Parathyroid adenoma (tissue), 2 donors: ENCODE measurements around the gene TEKT5.

Experiments
- H2AFZ ChIP-seq: fragments of 300-600 bp; sonication (generic); one replicate; pipeline ENCODE4 v1.7.0; 2017; ENCODE audit warnings: antibody characterized with exemption, mild to moderate bottlenecking
- H3K27ac ChIP-seq: fragments of 300-600 bp; sonication (generic); one replicate; pipeline ENCODE4 v1.7.0; 2017
- H3K27me3 ChIP-seq: fragments of 300-600 bp; sonication (generic); one replicate; pipeline ENCODE4 v1.7.0; 2017; ENCODE audit warnings: low read length; ENCODE audit not compliant: control insufficient read depth, insufficient read depth
- H3K36me3 ChIP-seq: fragments of 300-600 bp; sonication (generic); one replicate; pipeline ENCODE4 v1.7.0; 2017; ENCODE audit warnings: low read length; ENCODE audit not compliant: control insufficient read depth, insufficient read depth
- H3K4me1 ChIP-seq: fragments of 300-600 bp; sonication (generic); one replicate; pipeline ENCODE4 v1.7.0; 2017; ENCODE audit warnings: control low read depth
- H3K4me2 ChIP-seq: fragments of 300-600 bp; sonication (generic); one replicate; pipeline ENCODE4 v1.7.0; 2017; ENCODE audit warnings: low read length
- H3K4me3 ChIP-seq: fragments of 300-600 bp; sonication (generic); one replicate; pipeline ENCODE4 v1.7.0; 2017; ENCODE audit warnings: low read depth, low read length
- H3K79me2 ChIP-seq: fragments of 300-600 bp; sonication (generic); one replicate; pipeline ENCODE4 v1.7.0; 2017; ENCODE audit warnings: control low read depth
- H3K9ac ChIP-seq: fragments of 300-600 bp; sonication (generic); one replicate; pipeline ENCODE4 v1.7.0; 2017; ENCODE audit warnings: mild to moderate bottlenecking
- H3K9me3 ChIP-seq: fragments of 300-600 bp; sonication (generic); one replicate; pipeline ENCODE4 v1.7.0; 2017; ENCODE audit warnings: low read length; ENCODE audit not compliant: control insufficient read depth
- TF ChIP-seq, protein P1 (sequence below): fragments of 300-600 bp; sonication (generic); IDR thresholded peaks from one replicate; pipeline ENCODE4 v1.7.0; 2017; ENCODE audit warnings: antibody characterized with exemption, mild to moderate bottlenecking
- donor health status: primary hyperparathyroidism.

Gene TEKT5

DNA sequence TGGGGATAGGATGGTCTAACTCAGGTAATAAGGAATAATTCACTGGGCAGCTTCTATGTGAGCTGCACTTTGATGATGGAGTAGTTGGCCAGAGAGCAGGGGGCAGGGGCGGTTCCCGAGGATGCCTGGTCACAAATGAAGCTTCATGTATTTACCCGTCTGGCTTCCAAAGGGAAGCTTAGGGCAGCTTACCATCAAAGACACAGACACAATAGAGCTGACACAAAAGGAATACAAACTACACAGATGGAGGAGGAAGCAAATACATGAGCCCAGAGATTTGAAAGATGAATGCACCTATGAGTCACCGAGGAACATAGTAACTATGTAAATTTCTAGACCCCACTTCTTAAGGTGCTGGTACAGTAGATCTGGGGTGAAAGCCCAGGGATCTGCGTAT is 105.6 kb downstream of the TEKT5 start:
- Histone ChIP-seq H3K9ac (no peak overlapping the region), H3K36me3 (no peaks in the 10 kb centered on the region), H3K4me1 (no peaks in the 10 kb centered on the region), H3K4me2 (no peak overlapping the region), H3K9me3 (no peaks in the 10 kb centered on the region), H3K27ac (no peak overlapping the region), H3K79me2 (no peaks in the 10 kb centered on the region), H3K27me3 (no peaks in the 10 kb centered on the region), H2AFZ (no peak overlapping the region), H3K4me3 (no peak overlapping the region)
- TF ChIP-seq, protein P1, sequence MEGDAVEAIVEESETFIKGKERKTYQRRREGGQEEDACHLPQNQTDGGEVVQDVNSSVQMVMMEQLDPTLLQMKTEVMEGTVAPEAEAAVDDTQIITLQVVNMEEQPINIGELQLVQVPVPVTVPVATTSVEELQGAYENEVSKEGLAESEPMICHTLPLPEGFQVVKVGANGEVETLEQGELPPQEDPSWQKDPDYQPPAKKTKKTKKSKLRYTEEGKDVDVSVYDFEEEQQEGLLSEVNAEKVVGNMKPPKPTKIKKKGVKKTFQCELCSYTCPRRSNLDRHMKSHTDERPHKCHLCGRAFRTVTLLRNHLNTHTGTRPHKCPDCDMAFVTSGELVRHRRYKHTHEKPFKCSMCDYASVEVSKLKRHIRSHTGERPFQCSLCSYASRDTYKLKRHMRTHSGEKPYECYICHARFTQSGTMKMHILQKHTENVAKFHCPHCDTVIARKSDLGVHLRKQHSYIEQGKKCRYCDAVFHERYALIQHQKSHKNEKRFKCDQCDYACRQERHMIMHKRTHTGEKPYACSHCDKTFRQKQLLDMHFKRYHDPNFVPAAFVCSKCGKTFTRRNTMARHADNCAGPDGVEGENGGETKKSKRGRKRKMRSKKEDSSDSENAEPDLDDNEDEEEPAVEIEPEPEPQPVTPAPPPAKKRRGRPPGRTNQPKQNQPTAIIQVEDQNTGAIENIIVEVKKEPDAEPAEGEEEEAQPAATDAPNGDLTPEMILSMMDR, result no peak

DNA sequence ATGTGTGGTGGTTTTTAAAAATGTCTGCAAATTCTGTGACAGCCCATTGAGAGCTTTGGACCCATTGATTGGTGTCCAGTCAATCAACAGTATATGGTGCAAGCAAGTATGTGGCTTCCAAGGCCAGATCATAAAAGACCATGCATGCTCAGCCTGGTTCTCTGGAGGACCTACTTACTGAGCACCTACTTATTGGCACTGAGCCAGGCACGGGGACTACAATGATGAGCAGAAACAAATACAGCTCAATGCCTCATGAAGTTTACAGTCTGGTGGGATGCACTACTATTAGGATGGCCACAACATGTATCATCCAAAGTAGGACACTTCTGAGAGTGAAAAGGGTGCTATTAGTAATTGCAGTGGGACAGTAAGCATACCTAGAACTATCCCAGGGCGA is 107.1 kb downstream of the TEKT5 start:
- no peak overlapping the region for H3K4me3 ChIP-seq
- no peaks in the 10 kb centered on the region for H3K36me3 ChIP-seq
- no peaks in the 10 kb centered on the region for H3K9me3 ChIP-seq
- no peaks in the 10 kb centered on the region for H3K79me2 ChIP-seq
- no peak overlapping the region for H3K27ac ChIP-seq
- no peak overlapping the region for H3K4me2 ChIP-seq
- H2AFZ ChIP-seq, result no peak overlapping the region
- no peaks in the 10 kb centered on the region for H3K4me1 ChIP-seq
- no peak overlapping the region for H3K9ac ChIP-seq
- TF ChIP-seq, protein P1, result no peak
- no peaks in the 10 kb centered on the region for H3K27me3 ChIP-seq

DNA sequence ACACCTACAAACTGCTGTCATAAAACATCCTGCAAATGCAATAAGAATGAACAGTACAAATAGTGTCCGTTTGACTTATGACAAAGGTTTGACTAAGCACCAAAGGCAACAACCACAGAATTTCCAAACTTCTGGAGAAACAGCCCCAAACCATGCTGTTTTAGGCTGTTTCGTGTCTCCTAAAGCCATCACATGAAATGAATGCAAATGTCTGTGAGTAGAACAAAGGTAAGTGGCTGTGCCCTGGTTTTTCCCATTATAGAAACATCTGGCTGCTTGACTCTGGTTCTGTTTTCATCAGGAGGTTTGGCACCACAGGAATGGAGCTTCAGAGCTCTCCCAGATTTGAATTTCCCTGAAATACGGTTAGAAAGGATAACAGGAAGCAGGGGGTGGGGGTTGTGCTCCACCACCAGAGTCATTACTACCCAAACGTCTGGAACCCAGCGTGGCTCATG is 109.7 kb downstream of the TEKT5 start:
- H3K9ac ChIP-seq, result no peak overlapping the region
- TF ChIP-seq, protein P1, result no peak
- H3K4me2 ChIP-seq, result no peak overlapping the region
- H3K27ac ChIP-seq, result no peak overlapping the region
- no peak overlapping the region for H2AFZ ChIP-seq
- no peaks in the 10 kb centered on the region for H3K79me2 ChIP-seq
- no peak overlapping the region for H3K4me3 ChIP-seq
- no peaks in the 10 kb centered on the region for H3K36me3 ChIP-seq
- H3K27me3 ChIP-seq, result no peaks in the 10 kb centered on the region
- peaks cover 6% of the 10 kb centered on the region for H3K4me1 ChIP-seq
- no peaks in the 10 kb centered on the region for H3K9me3 ChIP-seq

DNA sequence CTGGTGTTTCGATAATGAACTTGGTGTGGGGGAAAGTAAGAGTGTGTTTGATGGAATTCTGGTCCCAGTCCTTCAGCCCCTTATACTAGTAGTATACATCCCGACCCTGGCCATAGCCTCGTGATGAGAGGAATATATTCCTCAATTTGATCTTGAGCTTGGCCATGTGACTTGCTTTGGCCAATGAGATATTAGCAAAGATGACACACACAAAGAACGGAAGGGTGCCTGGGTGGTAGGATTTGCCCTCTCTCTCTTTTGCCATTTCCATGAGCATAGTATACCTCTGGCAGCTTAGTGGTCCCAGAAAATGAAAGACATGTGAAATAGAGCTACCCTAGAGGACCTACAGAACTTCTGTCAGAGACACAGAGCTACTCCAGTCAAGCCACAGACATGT is 111.5 kb downstream of the TEKT5 start:
- Histone ChIP-seq H3K27ac (no peak overlapping the region), H3K4me1 (peaks cover 15% of the 10 kb centered on the region), H3K4me3 (no peak overlapping the region), H3K9ac (no peak overlapping the region), H3K79me2 (no peaks in the 10 kb centered on the region), H2AFZ (no peak overlapping the region), H3K27me3 (no peaks in the 10 kb centered on the region), H3K9me3 (no peaks in the 10 kb centered on the region), H3K4me2 (no peak overlapping the region), H3K36me3 (no peaks in the 10 kb centered on the region)
- TF ChIP-seq, protein P1, result no peak

DNA sequence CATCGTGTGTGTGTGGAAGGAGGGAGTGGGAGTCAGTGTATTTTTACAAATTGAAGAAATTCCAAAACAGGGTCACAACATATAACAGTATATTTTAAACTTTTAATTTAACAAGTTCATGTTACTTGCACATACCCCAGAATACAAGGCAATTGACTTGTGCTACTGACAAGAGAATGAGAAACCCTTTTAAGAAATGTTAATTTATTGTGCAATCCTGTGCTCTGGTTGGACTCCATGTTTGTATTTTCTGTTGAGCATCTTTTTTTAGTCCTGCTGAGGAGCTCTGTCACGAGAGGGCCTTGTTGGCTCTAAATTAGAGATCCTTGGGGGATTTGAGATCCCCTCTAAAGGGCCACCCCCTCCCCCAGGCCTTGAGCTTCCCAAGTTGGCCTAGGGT is 113.2 kb downstream of the TEKT5 start:
- H3K4me2 ChIP-seq, result no peak overlapping the region
- H3K79me2 ChIP-seq, result no peaks in the 10 kb centered on the region
- peaks cover 30% of the 10 kb centered on the region for H3K4me1 ChIP-seq
- peak overlapping the region; percentile 77 for H2AFZ ChIP-seq
- H3K27me3 ChIP-seq, result no peaks in the 10 kb centered on the region
- H3K9me3 ChIP-seq, result no peaks in the 10 kb centered on the region
- H3K4me3 ChIP-seq, result no peak overlapping the region
- H3K36me3 ChIP-seq, result no peaks in the 10 kb centered on the region
- TF ChIP-seq, protein P1, result no peak
- no peak overlapping the region for H3K27ac ChIP-seq
- H3K9ac ChIP-seq, result no peak overlapping the region
